Measurements from ENCODE around the gene ANO8.

GRCh38 chr19:17329366-17330261, 5.0 kb downstream of the ANO8 start:
- TF ChIP-seq CTCF (IDR thresholded peaks at IDR 0.05; ENCODE audit: low read length), result no peak
- TF ChIP-seq EZH2 (optimal IDR thresholded peaks at IDR 0.05; ENCODE audit: low read depth, low read length), result no peak
- TF ChIP-seq EZH2phosphoT487 (IDR thresholded peaks at IDR 0.05; ENCODE audit: low read length), result no peak
